HG03045 (cell line): ENCODE measurements around the gene PDZD7.
"Not testable (repeated sequence)": the region's sequence is repeated elsewhere in the genome, so short reads cannot be mapped to it uniquely, and the experiment has no call there.

ENCODE experiments used
- ATAC-seq: cut with Tn5 transposase; IDR thresholded peaks from one replicate; pipeline ENCODE4 v1.9.1; 2021; ENCODE audit warnings: mild to moderate bottlenecking, moderate library complexity; ENCODE audit not compliant: unreplicated experiment

PDZD7 gene

DNA sequence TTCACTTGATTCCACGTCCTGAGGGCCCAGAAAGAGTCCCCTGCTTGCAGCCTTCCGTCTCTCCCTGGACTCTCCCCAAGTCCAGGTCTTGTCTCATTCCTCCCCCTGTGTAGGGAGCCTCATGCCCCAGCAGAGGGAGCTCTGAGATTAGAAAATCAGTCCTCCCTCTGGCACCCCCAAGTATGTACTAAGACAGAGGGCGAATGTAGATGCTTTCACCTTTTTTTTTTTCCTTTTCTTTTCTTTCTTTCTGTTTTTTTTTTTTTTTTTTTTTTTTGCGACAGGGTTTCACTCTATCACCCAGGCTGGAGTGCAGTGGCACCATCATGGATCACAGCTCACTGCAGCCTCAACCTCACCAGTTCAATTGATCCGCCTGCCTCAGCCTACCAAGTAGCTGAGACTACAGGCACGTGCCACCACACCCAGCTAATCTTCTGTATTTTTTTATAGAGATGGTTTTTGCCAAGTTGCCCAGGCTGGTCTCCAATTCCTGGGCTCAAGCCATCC is 10.4 kb upstream of the PDZD7 start:
- peak; percentile 56 for ATAC-seq

DNA sequence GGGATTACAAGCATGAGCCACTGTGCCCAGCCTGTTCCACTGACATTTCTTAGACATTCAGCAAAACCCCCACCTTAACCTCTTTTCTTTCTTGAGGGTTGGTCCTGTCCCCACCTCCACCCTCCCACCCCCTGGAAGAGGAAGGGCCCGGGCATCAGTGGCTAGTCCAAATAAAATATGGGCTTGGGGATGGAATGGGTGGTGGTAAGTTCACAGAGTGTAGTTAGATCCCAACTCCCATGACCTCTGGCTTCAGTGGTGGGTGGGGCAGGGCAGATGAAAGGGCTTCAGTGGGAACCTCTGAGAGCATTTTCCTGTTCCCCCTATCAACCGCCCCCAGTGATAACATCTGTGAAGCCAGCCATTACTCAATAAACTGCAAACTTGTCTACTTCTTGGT is 9.9 kb upstream of the PDZD7 start:
- ATAC-seq, result no peak

DNA sequence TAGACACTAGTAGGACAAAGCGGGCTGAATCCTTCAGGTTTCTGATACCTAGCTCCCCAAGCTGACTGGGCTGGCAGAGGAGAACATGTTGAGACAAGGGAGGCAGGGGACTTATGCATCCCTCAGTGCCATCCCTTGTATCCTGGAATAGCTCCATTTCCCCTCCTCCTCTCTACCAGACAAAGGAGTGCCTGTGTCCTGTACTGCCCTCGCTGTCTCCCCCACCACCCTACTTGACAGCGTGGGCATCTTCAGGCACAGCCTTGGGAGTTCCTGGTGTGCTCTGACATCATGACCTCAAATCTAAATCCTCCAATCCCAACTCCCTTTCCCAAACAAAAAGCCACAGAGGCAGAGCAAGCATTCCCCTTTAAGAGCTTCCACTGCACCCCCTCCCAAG is 9.1 kb upstream of the PDZD7 start:
- no peak for ATAC-seq

DNA sequence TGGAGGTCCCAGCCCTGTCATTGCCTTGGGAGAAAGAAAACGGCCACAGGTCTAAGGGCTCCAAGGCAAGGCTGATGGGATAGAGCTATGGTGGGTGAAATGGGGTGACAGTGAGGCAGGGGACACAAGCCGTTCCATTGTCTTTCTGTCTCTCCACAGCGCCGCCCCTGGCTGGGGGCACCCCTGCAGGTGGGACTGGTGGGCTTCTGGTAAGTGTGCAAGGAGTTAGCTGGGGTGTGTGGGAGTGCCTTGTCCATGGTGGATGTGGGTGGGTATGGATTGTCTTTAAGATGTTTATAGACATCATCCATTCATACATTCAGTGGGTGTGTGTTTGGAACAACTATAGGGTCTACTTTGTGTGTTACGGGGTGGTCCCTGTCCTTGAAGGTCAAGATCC is 7.6 kb upstream of the PDZD7 start:
- ATAC-seq, result no peak

DNA sequence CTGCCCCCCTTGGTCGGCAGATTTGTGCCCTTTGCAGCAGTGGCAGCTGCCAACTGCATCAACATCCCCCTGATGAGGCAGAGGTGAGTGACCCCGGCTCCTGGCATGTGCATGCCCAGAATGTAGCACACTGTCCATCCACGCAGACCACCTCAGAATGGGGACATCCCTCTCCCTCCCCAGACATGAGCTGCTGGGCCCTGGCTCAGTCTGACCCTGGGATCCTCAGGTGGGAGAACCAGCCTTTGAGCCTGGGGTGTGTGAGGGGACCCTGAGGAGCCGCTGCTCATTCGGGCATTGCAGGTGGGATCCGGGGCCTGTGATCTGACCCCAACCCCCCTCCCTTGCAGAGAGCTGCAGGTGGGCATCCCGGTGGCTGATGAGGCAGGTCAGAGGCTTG is 5.8 kb upstream of the PDZD7 start:
- no peak for ATAC-seq

GRCh38 chr10:101035916-101036702 is 5.2 kb upstream of the PDZD7 start:
- no peak for ATAC-seq

DNA sequence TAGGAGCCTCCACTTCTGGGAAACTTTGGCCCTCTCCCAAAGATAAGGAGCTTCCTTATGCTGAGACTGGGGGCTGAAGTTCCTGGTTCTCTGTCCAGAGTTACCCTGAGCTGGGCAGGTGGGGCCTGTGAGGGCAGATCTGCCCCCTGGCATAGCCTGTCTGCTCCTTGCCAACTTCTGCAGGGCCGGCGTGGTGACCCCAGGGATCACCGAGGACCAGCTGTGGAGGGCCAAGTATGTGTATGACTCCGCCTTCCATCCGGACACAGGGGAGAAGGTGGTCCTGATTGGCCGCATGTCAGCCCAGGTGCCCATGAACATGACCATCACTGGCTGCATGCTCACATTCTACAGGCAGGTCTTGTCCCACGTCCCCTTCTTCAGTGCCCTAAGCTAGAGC is 4.4 kb upstream of the PDZD7 start:
- no peak for ATAC-seq

GRCh38 chr10:101034404-101034803 is 3.5 kb upstream of the PDZD7 start:
- not testable (repeated sequence) for ATAC-seq

DNA sequence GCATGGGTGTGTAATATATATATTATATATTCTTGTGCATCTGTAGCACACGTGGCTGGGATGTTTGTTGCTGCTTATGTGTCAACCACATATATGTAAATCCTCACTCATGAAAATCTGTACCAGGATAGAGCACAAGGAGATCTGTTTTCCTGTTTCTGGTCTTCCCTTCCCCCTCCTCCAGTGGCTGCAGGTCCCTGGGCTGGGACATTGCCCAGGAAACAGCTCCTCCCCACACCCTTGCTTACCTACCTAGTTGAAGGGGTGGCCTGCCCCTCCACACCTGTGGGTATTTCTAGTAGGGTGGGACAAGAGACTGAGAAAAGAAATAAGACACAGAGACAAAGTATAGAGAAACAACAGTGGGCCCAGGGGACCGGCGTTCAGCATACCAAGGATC is 2.3 kb upstream of the PDZD7 start:
- ATAC-seq, result no peak

GRCh38 chr10:101032637-101033224 is 1.8 kb upstream of the PDZD7 start:
- peak; percentile 8 for ATAC-seq

DNA sequence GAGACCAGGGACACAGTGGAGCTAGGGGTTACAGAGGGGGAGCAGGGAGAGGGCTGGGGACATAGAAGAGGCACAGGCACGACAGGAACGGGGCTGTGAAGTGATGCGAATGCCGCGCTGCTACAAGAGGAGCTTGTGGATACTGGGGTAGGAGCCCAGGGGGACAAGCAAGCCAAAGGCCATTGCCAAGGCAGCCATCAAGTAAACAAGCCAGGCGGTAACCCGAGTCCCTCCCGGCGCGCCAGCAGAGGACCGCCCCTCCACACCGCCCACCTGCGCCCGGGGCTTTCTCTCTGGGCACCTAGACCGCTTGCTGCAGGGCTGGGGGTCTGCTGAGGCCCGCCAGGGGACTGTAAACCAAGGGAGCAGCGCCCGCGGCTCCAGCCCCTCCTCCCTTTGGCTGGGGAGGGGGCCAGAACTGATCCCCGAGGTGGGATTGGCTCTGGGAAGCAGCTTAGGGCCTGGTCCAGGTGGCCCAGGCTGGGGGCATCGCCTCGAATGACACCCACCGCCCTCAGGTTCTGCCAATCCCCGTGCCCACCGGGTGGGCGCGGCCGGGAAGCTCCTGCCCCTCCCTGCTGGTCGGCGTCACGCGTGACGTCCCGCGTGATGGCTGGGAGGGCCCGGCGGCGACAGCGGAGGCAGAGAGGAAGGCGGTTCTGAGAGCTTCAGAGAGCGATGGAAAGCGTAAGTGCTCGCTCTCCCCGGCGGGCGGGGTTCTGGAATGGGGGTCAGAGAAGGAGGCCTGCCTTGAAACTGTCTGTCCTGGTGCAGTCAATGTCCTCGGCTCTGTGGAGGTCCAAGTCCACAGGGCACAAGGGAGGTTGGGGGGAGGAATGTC is 1.1 kb upstream of the PDZD7 start:
- peak; percentile 48 for ATAC-seq

DNA sequence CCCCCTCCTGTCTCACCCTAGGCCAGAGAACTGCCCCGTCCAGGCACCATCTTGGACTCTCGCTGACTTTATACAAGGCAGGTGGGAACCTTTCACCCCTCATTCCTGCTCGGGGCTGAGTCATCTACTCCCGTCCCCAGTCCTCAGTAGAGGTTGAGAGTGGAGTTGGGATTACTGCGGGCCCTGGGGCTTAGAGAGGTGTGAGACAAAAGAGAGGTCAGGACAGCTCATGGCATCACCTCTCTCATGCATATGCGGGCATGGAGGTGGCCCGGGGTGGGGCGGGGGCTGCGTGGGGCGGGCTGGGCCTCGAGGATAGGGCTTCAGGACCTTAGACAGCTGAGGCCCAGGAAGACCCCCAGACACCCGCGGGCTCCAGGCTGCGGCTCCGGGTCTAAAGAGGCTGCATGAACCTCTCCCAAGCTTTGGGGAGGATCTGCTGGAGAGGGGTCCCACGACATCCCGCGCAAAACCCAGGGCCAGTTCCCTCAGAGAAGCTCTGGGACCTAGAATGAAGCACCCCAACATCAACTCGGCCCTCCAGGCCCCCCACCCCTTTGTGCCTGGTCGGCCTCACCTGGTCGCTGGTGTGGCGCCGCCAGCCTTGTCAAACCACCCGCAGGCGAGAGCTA is 317 bp downstream of the PDZD7 start:
- no peak for ATAC-seq

GRCh38 chr10:101029520-101030295 is 1.2 kb downstream of the PDZD7 start:
- ATAC-seq, result no peak

DNA sequence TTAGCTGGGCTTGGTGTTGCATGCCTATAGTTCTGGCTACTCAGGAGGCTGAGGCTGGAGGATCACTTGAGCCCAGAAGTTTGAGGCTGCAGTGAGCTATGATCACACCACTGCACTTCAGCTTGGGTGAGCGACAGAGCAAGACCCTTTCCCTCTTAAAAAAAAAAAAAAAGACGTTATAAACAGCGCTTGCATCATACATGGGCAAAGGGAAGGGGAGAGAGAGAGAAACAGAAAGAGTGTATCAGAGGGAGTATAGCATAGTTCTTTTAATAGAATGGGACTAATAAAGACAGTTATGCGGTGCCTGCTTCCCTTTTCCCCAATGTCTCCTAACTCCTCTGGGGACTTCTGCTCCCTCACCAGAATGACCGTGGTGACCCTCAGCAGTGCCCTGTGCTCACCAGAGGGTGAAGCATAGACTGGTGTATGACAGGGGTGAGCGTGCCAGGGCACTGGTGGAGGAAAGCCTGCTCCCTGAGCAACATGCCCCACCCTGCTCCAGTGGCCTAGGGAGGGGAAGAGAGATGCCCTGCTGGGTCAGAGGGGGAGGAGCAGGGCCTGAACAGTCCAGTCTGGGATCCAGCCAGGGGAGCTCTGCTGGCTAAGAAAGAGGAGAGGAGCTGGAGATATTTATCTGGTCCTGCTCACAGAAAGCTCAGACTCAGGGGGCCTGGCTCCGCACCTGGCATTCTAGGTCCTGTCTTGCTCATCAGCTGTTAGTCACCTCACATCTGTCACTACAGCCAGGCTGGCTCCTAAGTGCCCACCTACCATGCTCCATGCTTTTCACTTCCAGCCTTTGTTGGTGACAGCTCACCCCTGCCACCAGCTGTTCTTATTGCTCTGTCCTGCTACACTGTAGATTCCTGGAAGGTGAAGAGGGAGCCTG is 2.2 kb downstream of the PDZD7 start:
- ATAC-seq, result no peak

DNA sequence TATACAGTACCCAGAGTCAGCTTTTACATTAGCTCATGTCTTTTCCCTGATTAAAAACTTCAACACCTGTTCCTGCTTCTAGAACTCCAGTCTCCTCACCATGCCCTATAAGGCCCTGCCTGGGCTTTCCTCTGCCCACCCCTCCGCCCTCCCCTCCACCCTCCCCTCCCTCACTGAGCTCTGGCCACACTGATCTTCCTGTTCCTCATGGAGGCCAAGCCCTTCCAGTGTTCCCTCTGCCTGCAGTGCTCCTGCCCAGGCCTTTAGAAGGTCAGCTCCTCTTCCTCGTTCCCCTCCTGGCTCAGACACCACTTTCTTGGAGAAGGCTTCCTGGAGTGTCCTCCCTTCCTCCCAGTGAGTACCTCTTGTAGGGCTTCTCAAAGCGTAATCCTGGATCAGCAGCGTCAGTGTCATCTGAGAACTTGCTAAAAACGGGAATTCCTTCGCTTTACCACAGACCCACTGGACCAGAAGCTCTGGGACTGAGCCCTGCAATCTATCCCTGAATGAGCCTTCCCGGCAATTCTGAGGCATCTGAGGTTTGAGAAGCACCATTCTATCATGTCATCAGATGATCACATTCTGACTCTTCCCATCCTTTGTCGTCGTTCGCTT is 3.7 kb downstream of the PDZD7 start:
- no peak for ATAC-seq

DNA sequence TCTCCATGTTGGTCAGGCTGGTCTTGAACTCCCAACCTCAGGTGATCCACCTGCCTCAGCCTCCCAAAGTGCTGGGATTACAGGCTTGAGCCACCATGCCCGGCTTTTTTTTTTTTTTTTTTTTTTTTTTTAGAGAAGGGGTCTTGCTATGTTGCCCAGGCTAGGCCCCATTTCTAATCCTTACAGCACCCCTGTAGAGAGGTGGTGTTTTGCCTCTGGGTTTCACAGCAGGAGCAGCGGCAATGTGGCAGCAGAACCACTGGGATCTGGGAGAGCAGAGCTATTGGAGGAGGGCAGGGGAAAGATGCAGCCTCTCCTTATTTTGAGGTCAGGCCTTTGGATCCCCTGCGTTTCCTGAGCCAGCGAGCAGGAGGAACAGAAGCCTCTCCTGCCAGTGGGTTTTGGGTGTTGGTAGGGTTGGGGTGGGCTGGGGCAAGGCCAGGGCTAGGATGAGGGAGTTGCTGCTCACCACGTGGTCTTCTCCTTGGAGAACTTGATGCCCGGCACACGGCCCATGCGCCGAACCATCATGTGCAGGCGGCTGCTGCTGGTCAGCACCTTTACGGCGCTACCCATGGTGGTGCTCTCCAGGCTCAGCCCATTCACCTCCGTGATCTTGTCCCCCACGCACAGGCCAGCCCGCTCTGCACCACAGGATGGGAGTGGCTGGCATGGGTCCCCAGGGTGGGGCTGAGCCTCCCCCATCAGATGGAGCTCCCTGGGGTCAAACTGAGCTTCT is 7.8 kb downstream of the PDZD7 start:
- ATAC-seq, result no peak

DNA sequence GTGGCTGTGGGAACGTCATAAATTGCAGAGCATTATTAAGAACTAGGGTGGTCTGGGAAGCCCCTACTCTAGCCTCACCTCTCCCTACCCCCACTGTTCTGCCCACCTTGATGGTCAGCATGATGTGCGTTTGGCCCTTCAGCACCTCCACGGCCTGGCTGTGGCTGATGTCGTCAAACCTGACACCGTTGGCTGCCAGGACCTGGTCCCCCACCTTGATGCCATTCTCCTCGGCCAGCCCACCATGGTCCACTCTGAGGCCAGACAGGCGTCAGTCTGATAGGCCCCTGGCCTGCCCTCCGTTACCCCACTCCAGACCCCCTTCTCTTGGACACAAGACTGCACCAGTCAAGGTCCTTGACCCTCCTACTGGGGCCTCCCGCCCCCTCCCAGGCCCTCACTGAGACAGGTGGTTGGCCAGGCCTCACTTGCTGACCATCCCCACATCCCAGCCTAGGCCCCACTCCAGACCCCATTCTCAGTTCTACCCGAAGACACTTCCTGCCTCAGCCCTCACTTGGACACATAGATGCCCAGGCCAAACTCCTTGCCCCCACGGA is 9.2 kb downstream of the PDZD7 start:
- ATAC-seq, result no peak

DNA sequence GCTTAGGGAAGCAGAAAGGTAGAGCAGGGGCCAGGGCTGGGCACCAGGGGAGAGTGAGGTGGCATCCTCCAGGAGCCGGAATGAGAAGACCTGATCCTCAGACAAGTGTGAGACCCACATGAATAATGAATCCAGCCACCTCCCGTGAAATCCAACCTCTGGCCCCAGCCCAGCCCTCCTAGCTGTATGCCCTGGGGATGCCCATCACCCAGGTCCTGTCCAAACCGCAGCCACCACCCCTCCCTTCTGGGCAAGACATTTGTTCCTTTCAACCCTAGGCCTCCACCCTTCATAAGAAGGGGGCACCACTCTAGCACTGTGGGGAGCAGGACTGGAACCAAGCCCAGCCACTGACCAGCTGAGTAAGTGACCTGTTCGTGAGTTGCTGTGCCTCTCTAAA is 9.7 kb downstream of the PDZD7 start:
- no peak for ATAC-seq
